Osteocyte (in vitro differentiated cells): ENCODE results near the gene MED16. TPM values are rescaled to one million over a fixed set of nuclear protein-coding genes. Genes with fewer than 3 reads are reported as not detected.

Experiments
- DNase-seq: peaks from one replicate; pipeline ENCODE4 v3.0.0; 2021; ENCODE audit warnings: mixed read lengths; ENCODE audit not compliant: unreplicated experiment; ENCODE audit errors: extremely low spot score
- H3K27ac Mint-ChIP-seq: one replicate; pipeline ENCODE4 v1.8.0; 2021; ENCODE audit warnings: mild to moderate bottlenecking, mixed read lengths; ENCODE audit not compliant: unreplicated experiment
- H3K27me3 Mint-ChIP-seq: one replicate; pipeline ENCODE4 v1.8.0; 2021; ENCODE audit warnings: mixed read lengths; ENCODE audit not compliant: unreplicated experiment
- H3K36me3 Mint-ChIP-seq: one replicate; pipeline ENCODE4 v1.8.0; 2021; ENCODE audit warnings: mixed read lengths; ENCODE audit not compliant: unreplicated experiment
- H3K4me1 Mint-ChIP-seq: one replicate; pipeline ENCODE4 v1.8.0; 2021; ENCODE audit warnings: mixed read lengths; ENCODE audit not compliant: unreplicated experiment
- H3K4me3 Mint-ChIP-seq: one replicate; pipeline ENCODE4 v1.8.0; 2021; ENCODE audit warnings: mild to moderate bottlenecking, moderate library complexity, mixed read lengths; ENCODE audit not compliant: unreplicated experiment
- H3K9me3 Mint-ChIP-seq: one replicate; pipeline ENCODE4 v1.8.0; 2021; ENCODE audit warnings: mixed read lengths; ENCODE audit not compliant: unreplicated experiment
- CTCF ChIP-seq: fragments of 200-600 bp; sonication (generic); IDR thresholded peaks from 2 replicates; pipeline ENCODE4 v1.5.0; 2021; ENCODE audit warnings: antibody characterized with exemption, mild to moderate bottlenecking, moderate library complexity
- total RNA-seq: library from RNA; stranded (reverse); gene quantifications from 2 replicates; pipeline ENCODE4 v1.2.1, GENCODE V29; 2021

The MED16 gene
- total RNA-seq, 1 donor from 2014 or later, result 72.3 TPM

- no peaks in the 10 kb centered on the region for H3K9me3 Mint-ChIP-seq
- no peak for TF ChIP-seq CTCF
- peaks cover 10% of the 10 kb centered on the region for H3K27me3 Mint-ChIP-seq
- DNase-seq, result no peak
- peaks cover 14% of the 10 kb centered on the region for H3K4me1 Mint-ChIP-seq
- no peak overlapping the region for H3K27ac Mint-ChIP-seq
- no peaks in the 10 kb centered on the region for H3K36me3 Mint-ChIP-seq
- H3K4me3 Mint-ChIP-seq, result no peak overlapping the region
Measured at GRCh38 chr19:918481-919198, 25.7 kb upstream of the MED16 start.

GRCh38 chr19:918152-918437 lies 25.1 kb upstream of the MED16 start:
- H3K27me3 Mint-ChIP-seq, result peaks cover 10% of the 10 kb centered on the region
- H3K27ac Mint-ChIP-seq, result no peak overlapping the region
- H3K4me3 Mint-ChIP-seq, result no peak overlapping the region
- no peaks in the 10 kb centered on the region for H3K9me3 Mint-ChIP-seq
- H3K4me1 Mint-ChIP-seq, result peaks cover 14% of the 10 kb centered on the region
- DNase-seq, result no peak
- no peak for TF ChIP-seq CTCF
- H3K36me3 Mint-ChIP-seq, result no peaks in the 10 kb centered on the region

- TF ChIP-seq CTCF, result peak; percentile 61
- Mint-ChIP-seq H3K9me3 (no peaks in the 10 kb centered on the region), H3K27me3 (peaks cover 10% of the 10 kb centered on the region), H3K36me3 (no peaks in the 10 kb centered on the region), H3K27ac (no peak within 1 kb of the TSS), H3K4me1 (peaks cover 14% of the 10 kb centered on the region), H3K4me3 (no peak within 1 kb of the TSS)
- DNase-seq, result no peak
Measured at GRCh38 chr19:917323-918151, 24.6 kb upstream of the MED16 start, which contains the start of gene KISS1R. TSS of gene KISS1R (plus strand) at chr19:917333. CDS start at chr19:917503, 170 bp downstream.

GRCh38 chr19:916645-917322 lies 23.8 kb upstream of the MED16 start:
- peaks cover 11% of the 10 kb centered on the region for H3K4me1 Mint-ChIP-seq
- no peak overlapping the region for H3K4me3 Mint-ChIP-seq
- H3K27me3 Mint-ChIP-seq, result peaks cover 10% of the 10 kb centered on the region
- no peak for DNase-seq
- H3K27ac Mint-ChIP-seq, result no peak overlapping the region
- H3K36me3 Mint-ChIP-seq, result no peaks in the 10 kb centered on the region
- no peaks in the 10 kb centered on the region for H3K9me3 Mint-ChIP-seq
- no peak for TF ChIP-seq CTCF
